ENCODE measurements around the gene RANBP1.

GRCh38 chr22:20071524-20071972 is 44.4 kb upstream of the RANBP1 start:
- TF ChIP-seq JUNB (IDR thresholded peaks at IDR 0.05): no peak
- no peak for TF ChIP-seq NPAS2 (CRISPR knock-in tag; IDR thresholded peaks at IDR 0.05; ENCODE audit: borderline replicate concordance)
- no peak for TF ChIP-seq CTCF (IDR thresholded peaks at IDR 0.05)
- TF ChIP-seq, protein P1, sequence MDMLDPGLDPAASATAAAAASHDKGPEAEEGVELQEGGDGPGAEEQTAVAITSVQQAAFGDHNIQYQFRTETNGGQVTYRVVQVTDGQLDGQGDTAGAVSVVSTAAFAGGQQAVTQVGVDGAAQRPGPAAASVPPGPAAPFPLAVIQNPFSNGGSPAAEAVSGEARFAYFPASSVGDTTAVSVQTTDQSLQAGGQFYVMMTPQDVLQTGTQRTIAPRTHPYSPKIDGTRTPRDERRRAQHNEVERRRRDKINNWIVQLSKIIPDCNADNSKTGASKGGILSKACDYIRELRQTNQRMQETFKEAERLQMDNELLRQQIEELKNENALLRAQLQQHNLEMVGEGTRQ (IDR thresholded peaks at IDR 0.05): no peak
- no peak for TF ChIP-seq REST (IDR thresholded peaks at IDR 0.05)
- TF ChIP-seq JUN (IDR thresholded peaks at IDR 0.05): no peak
- TF ChIP-seq, protein P2, sequence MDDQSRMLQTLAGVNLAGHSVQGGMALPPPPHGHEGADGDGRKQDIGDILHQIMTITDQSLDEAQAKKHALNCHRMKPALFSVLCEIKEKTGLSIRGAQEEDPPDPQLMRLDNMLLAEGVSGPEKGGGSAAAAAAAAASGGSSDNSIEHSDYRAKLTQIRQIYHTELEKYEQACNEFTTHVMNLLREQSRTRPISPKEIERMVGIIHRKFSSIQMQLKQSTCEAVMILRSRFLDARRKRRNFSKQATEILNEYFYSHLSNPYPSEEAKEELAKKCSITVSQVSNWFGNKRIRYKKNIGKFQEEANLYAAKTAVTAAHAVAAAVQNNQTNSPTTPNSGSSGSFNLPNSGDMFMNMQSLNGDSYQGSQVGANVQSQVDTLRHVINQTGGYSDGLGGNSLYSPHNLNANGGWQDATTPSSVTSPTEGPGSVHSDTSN (IDR thresholded peaks at IDR 0.05): no peak
